A673 (cell line): ENCODE measurements around the gene CSTF1.

ENCODE experiments used
- EZH2 ChIP-seq: fragments of 200-600 bp; sonication (generic); IDR thresholded peaks from 2 replicates; pipeline ENCODE4 v1.6.1; 2017; ENCODE audit warnings: borderline replicate concordance, low read depth, mild to moderate bottlenecking, mixed read lengths, antibody characterized with exemption, low read length; ENCODE audit not compliant: poor library complexity, severe bottlenecking
- TF ChIP-seq, protein P1 (sequence below): fragments of 300-800, 200-600 bp; sonication (generic); conservative IDR thresholded peaks from 2 replicates; pipeline ENCODE4 v1.5.1; 2017; ENCODE audit warnings: low read depth, mild to moderate bottlenecking, antibody characterized with exemption, low read length, moderate library complexity, mixed read lengths

DNA sequence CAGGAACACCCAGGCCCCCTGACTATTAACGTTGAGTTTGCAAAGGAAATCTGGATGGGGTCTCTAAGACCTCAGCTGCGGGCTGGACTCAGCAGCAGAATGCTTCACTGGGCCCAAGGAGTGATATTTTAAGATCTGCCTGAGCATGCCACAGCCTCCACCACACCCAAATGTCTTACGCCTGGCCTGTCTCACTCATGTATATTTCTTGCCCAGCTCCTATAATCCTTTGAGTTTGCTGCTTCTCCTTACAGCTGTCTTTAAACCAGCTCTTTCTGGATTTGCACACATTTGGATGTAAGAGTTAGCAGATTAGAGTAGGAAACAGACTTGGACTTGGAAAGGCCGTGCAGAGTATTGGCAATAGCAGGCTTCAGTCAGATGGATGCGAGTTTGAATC lies 36.0 kb downstream of the CSTF1 start:
- TF ChIP-seq, protein P1, sequence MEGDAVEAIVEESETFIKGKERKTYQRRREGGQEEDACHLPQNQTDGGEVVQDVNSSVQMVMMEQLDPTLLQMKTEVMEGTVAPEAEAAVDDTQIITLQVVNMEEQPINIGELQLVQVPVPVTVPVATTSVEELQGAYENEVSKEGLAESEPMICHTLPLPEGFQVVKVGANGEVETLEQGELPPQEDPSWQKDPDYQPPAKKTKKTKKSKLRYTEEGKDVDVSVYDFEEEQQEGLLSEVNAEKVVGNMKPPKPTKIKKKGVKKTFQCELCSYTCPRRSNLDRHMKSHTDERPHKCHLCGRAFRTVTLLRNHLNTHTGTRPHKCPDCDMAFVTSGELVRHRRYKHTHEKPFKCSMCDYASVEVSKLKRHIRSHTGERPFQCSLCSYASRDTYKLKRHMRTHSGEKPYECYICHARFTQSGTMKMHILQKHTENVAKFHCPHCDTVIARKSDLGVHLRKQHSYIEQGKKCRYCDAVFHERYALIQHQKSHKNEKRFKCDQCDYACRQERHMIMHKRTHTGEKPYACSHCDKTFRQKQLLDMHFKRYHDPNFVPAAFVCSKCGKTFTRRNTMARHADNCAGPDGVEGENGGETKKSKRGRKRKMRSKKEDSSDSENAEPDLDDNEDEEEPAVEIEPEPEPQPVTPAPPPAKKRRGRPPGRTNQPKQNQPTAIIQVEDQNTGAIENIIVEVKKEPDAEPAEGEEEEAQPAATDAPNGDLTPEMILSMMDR = no peak
- no peak for TF ChIP-seq EZH2
